ENCODE results near the gene DENND5A. TPM values are rescaled to one million over a fixed set of nuclear protein-coding genes. Genes with fewer than 3 reads are reported as not detected.

Gene DENND5A
- total RNA-seq, 1 donor from 2014 or later: 122 TPM

DNA sequence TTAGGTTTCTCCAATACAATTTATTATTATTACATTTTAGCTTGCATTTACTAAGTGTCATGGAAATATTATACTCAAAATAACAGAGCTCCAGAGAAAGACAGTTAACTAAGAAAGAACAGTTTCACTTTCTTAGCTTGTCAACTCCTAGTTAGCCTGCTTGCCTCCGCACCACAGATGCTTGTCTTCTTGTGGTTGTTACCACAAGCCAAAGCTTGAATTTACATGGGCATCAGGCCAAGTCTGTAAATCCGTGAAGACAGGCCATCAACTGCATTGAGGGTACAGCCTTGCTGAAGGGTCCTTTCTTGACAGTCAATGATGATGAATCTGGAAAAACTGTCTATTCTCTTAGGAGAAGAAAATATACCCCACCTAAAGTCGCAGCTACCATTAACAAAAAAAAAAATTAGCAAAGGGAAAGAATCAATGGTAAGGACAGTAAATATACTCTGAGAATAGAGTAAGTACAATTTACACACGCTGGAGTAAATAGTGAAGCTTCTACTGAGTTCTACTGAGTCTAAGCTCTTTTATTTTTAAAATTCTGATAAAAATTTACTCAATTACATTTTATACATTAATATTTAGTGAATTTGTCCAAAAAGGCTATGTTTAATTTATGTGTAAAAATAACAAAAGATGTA, 15.6 kb upstream of the DENND5A start:
- peak overlapping the region; percentile 50 for H3K4me3 Mint-ChIP-seq (ENCODE audit: unreplicated experiment)
- no peaks in the 10 kb centered on the region for H3K27me3 Mint-ChIP-seq (ENCODE audit: unreplicated experiment)
- no peaks in the 10 kb centered on the region for H3K9me3 Mint-ChIP-seq (ENCODE audit: unreplicated experiment)
- peaks cover 7% of the 10 kb centered on the region for H3K36me3 Mint-ChIP-seq (ENCODE audit: unreplicated experiment)
- TF ChIP-seq, protein P1, sequence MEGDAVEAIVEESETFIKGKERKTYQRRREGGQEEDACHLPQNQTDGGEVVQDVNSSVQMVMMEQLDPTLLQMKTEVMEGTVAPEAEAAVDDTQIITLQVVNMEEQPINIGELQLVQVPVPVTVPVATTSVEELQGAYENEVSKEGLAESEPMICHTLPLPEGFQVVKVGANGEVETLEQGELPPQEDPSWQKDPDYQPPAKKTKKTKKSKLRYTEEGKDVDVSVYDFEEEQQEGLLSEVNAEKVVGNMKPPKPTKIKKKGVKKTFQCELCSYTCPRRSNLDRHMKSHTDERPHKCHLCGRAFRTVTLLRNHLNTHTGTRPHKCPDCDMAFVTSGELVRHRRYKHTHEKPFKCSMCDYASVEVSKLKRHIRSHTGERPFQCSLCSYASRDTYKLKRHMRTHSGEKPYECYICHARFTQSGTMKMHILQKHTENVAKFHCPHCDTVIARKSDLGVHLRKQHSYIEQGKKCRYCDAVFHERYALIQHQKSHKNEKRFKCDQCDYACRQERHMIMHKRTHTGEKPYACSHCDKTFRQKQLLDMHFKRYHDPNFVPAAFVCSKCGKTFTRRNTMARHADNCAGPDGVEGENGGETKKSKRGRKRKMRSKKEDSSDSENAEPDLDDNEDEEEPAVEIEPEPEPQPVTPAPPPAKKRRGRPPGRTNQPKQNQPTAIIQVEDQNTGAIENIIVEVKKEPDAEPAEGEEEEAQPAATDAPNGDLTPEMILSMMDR (IDR thresholded peaks at IDR 0.05): no peak
- DNase-seq (ENCODE audit: extremely low spot score, unreplicated experiment): peak; percentile 63
- H3K27ac Mint-ChIP-seq (ENCODE audit: unreplicated experiment): peak overlapping the region; percentile 88
- H3K4me1 Mint-ChIP-seq (ENCODE audit: unreplicated experiment): peaks cover 19% of the 10 kb centered on the region

DNA sequence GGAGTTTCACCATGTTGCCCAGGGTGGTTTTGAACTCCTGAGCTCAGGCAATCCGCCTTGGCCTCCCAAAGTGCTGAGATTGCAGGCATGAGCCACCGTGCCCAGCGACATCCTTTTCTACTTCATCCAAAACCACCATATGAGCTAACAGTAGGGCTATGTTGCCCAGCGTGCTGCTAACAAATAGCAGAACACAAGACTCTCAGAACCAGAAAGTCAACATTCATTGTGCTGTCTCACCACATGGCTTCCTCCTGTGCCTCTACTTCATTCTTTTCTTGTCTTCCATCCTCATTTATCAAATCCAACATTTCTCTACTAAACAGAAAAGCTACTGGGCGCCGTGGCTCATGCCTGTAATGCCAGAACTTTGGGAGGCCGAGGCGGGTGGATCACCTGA, 12.0 kb upstream of the DENND5A start:
- no peaks in the 10 kb centered on the region for H3K27me3 Mint-ChIP-seq (ENCODE audit: unreplicated experiment)
- no peaks in the 10 kb centered on the region for H3K36me3 Mint-ChIP-seq (ENCODE audit: unreplicated experiment)
- peak; percentile 49 for DNase-seq (ENCODE audit: extremely low spot score, unreplicated experiment)
- no peak overlapping the region for H3K4me3 Mint-ChIP-seq (ENCODE audit: unreplicated experiment)
- H3K4me1 Mint-ChIP-seq (ENCODE audit: unreplicated experiment): peaks cover 15% of the 10 kb centered on the region
- TF ChIP-seq, protein P1 (IDR thresholded peaks at IDR 0.05): no peak
- H3K9me3 Mint-ChIP-seq (ENCODE audit: unreplicated experiment): no peaks in the 10 kb centered on the region
- H3K27ac Mint-ChIP-seq (ENCODE audit: unreplicated experiment): no peak overlapping the region

GRCh38 chr11:9276571-9276970, 11.4 kb upstream of the DENND5A start:
- DNase-seq (ENCODE audit: extremely low spot score, unreplicated experiment): peak; percentile 51
- TF ChIP-seq, protein P1 (IDR thresholded peaks at IDR 0.05): no peak
- H3K27me3 Mint-ChIP-seq (ENCODE audit: unreplicated experiment): no peaks in the 10 kb centered on the region
- H3K9me3 Mint-ChIP-seq (ENCODE audit: unreplicated experiment): no peaks in the 10 kb centered on the region
- H3K36me3 Mint-ChIP-seq (ENCODE audit: unreplicated experiment): no peaks in the 10 kb centered on the region
- no peak overlapping the region for H3K27ac Mint-ChIP-seq (ENCODE audit: unreplicated experiment)
- H3K4me1 Mint-ChIP-seq (ENCODE audit: unreplicated experiment): peaks cover 15% of the 10 kb centered on the region
- no peak overlapping the region for H3K4me3 Mint-ChIP-seq (ENCODE audit: unreplicated experiment)

- Mint-ChIP-seq H3K36me3 (ENCODE audit: unreplicated experiment) (no peaks in the 10 kb centered on the region), H3K27ac (ENCODE audit: unreplicated experiment) (no peak overlapping the region), H3K4me1 (ENCODE audit: unreplicated experiment) (peaks cover 3% of the 10 kb centered on the region), H3K4me3 (ENCODE audit: unreplicated experiment) (no peak overlapping the region), H3K27me3 (ENCODE audit: unreplicated experiment) (no peaks in the 10 kb centered on the region), H3K9me3 (ENCODE audit: unreplicated experiment) (no peaks in the 10 kb centered on the region)
- peak; percentile 17 for DNase-seq (ENCODE audit: extremely low spot score, unreplicated experiment)
- TF ChIP-seq, protein P1 (IDR thresholded peaks at IDR 0.05): no peak
Observed at GRCh38 chr11:9274499-9275258, 9.5 kb upstream of the DENND5A start.
